ENCODE results near the gene ALCAM.

ALCAM gene

GRCh38 chr3:105423397-105423796, 56.7 kb downstream of the ALCAM start:
- Histone ChIP-seq H3K27me3 (replicated peaks; ENCODE audit: control insufficient read depth, insufficient read depth, low read length) (no peaks in the 10 kb centered on the region), H3K36me3 (ENCODE audit: control insufficient read depth, insufficient read depth, low read length) (no peaks in the 10 kb centered on the region), H3K4me3 (replicated peaks; ENCODE audit: low read depth, low read length) (no peak overlapping the region)
- no peak for TF ChIP-seq CTCF (IDR thresholded peaks at IDR 0.05; ENCODE audit: insufficient read depth, low read length, poor library complexity, severe bottlenecking)
- DNase-seq (ENCODE audit: extremely low read depth, insufficient read length): no peak

GRCh38 chr3:105424412-105425152, 57.9 kb downstream of the ALCAM start:
- Histone ChIP-seq H3K27me3 (replicated peaks; ENCODE audit: control insufficient read depth, insufficient read depth, low read length) (no peaks in the 10 kb centered on the region), H3K36me3 (ENCODE audit: control insufficient read depth, insufficient read depth, low read length) (no peaks in the 10 kb centered on the region), H3K4me3 (replicated peaks; ENCODE audit: low read depth, low read length) (no peak overlapping the region)
- no peak for DNase-seq (ENCODE audit: extremely low read depth, insufficient read length)
- no peak for TF ChIP-seq CTCF (IDR thresholded peaks at IDR 0.05; ENCODE audit: insufficient read depth, low read length, poor library complexity, severe bottlenecking)

GRCh38 chr3:105425153-105425502, 58.4 kb downstream of the ALCAM start:
- Histone ChIP-seq H3K27me3 (replicated peaks; ENCODE audit: control insufficient read depth, insufficient read depth, low read length) (no peaks in the 10 kb centered on the region), H3K36me3 (ENCODE audit: control insufficient read depth, insufficient read depth, low read length) (no peaks in the 10 kb centered on the region), H3K4me3 (replicated peaks; ENCODE audit: low read depth, low read length) (no peak overlapping the region)
- DNase-seq (ENCODE audit: extremely low read depth, insufficient read length): no peak
- TF ChIP-seq CTCF (IDR thresholded peaks at IDR 0.05; ENCODE audit: insufficient read depth, low read length, poor library complexity, severe bottlenecking): no peak

- no peak for TF ChIP-seq CTCF (IDR thresholded peaks at IDR 0.05; ENCODE audit: insufficient read depth, low read length, poor library complexity, severe bottlenecking)
- Histone ChIP-seq H3K27me3 (replicated peaks; ENCODE audit: control insufficient read depth, insufficient read depth, low read length) (no peaks in the 10 kb centered on the region), H3K4me3 (replicated peaks; ENCODE audit: low read depth, low read length) (no peak overlapping the region), H3K36me3 (ENCODE audit: control insufficient read depth, insufficient read depth, low read length) (no peaks in the 10 kb centered on the region)
- DNase-seq (ENCODE audit: extremely low read depth, insufficient read length): no peak
Observed at GRCh38 chr3:105427332-105427731, 60.6 kb downstream of the ALCAM start.

- H3K27me3 ChIP-seq (replicated peaks; ENCODE audit: control insufficient read depth, insufficient read depth, low read length): no peaks in the 10 kb centered on the region
- TF ChIP-seq CTCF (IDR thresholded peaks at IDR 0.05; ENCODE audit: insufficient read depth, low read length, poor library complexity, severe bottlenecking): no peak
- H3K36me3 ChIP-seq (ENCODE audit: control insufficient read depth, insufficient read depth, low read length): no peaks in the 10 kb centered on the region
- H3K4me3 ChIP-seq (replicated peaks; ENCODE audit: low read depth, low read length): no peak overlapping the region
- DNase-seq (ENCODE audit: extremely low read depth, insufficient read length): no peak
Observed at GRCh38 chr3:105429034-105429762, 62.5 kb downstream of the ALCAM start.

Measured in GM06990 (cell line).